D721Med (cell line): Measurements from ENCODE around the gene EEPD1.

Experiments used
- DNase-seq: peaks from one replicate; pipeline ENCODE4 v3.0.0; 2011; ENCODE audit warnings: low spot score; ENCODE audit not compliant: insufficient read length
- FAIRE-seq: peaks from 2 replicates; lab custom pipeline; 2011; peaks lifted over from hg19 to GRCh38; lab: Jason Lieb, UNC
- TF ChIP-seq, protein P1 (sequence below): IDR thresholded peaks from 2 replicates; pipeline ENCODE4 v1.5.1; 2012; ENCODE audit warnings: mild to moderate bottlenecking, control low read depth; ENCODE audit not compliant: insufficient read depth; ENCODE audit errors: missing control alignments

Gene EEPD1

DNA sequence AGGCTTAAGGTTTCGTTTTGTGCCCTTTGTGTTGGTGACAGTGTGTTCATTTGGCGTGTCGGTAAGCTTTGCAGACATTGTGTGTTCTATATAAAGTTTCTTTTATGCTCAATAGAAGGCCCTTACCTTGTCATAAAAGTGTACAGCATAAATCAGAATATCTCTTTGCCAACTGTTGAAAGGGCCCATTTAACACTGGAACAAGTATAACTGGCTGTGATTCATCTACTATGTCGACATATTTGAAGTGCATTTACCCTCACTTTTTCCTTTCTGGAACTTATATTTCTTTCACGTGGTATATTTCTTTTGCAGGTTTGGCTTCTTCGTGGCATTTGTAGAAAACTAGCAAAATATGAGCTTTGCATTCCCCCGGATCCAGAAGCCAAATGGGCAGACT, 32.7 kb downstream of the EEPD1 start:
- TF ChIP-seq, protein P1, sequence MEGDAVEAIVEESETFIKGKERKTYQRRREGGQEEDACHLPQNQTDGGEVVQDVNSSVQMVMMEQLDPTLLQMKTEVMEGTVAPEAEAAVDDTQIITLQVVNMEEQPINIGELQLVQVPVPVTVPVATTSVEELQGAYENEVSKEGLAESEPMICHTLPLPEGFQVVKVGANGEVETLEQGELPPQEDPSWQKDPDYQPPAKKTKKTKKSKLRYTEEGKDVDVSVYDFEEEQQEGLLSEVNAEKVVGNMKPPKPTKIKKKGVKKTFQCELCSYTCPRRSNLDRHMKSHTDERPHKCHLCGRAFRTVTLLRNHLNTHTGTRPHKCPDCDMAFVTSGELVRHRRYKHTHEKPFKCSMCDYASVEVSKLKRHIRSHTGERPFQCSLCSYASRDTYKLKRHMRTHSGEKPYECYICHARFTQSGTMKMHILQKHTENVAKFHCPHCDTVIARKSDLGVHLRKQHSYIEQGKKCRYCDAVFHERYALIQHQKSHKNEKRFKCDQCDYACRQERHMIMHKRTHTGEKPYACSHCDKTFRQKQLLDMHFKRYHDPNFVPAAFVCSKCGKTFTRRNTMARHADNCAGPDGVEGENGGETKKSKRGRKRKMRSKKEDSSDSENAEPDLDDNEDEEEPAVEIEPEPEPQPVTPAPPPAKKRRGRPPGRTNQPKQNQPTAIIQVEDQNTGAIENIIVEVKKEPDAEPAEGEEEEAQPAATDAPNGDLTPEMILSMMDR, result no peak

DNA sequence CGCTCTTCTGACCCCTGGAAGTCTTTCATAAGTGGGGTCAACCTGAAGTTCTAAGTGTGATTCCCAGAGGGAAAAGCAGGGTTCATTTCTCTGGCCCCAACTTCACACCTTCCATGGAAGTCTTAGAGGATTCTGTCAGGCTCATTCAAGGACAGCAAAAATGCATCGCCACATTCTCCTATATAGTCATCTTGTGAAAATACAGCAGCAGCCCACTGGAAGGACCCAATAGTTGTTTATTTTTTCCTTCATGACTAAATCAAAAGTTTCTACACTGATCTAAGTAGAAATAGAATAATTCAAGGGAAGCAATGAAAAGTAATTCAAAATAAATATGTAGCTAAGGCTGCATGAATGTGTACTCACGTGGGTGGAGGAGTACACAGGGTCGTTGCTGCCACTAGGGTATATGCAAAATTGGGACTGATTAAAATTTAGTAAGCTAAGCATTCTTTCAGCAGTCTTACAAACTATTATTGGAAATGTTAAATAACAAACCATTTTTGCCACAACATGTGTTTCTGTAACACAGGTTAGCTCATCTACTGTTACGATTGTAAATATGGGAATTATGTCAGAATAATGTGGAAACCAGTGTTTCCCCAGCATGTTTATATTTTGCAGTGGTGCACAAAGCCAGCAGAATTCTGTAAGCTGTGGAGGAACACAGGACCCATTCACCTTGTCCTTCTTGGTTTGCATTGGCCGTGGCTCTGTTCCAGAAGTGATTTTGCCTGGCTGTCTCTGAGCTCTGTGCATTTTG, 33.5 kb downstream of the EEPD1 start:
- FAIRE-seq, result no peak
- no peak for DNase-seq
- TF ChIP-seq, protein P1, result no peak

More for the DNA sequence above, 32.7 kb downstream of the EEPD1 start:
- FAIRE-seq (no peak), DNase-seq (no peak)

DNA sequence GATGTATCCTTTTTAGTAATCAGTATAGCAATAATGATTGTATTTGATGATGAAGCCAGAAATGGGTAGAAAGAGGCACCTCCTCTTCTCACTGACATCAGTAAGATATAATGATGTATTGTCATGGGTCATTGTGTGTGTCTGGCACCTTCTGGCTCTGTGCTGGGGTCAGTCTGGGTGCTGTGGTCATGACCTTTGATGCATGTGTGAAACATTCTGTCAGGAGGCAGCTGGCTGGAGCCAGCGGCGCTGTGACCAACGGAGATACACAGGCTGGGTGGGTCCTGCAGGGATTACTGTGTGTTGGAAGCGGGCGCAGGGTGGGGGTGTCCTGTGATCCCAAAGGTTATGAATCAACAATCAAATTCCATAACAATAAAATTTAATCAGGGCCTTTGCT, 35.2 kb downstream of the EEPD1 start:
- DNase-seq (no peak), FAIRE-seq (no peak)
- TF ChIP-seq, protein P1, result no peak

DNA sequence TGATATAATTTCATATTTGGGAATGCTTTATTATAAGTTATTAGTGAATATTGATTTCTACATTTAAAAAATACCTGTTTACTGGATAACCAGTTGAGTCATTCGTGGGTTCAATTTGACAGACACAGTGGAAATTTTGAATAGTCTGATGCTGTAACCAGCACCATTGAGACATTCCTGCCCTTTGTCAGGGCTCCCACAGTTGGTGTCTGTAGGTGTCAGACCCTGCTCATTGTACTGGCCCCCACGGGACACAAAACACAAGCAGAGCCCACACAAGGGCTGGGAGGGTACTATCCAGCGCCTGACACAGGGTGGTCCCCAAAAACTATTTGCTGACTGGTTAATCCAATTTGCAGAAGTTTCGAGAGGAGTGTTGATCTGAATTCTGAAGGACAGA, 35.9 kb downstream of the EEPD1 start:
- DNase-seq (no peak), FAIRE-seq (no peak)
- TF ChIP-seq, protein P1, result no peak

DNA sequence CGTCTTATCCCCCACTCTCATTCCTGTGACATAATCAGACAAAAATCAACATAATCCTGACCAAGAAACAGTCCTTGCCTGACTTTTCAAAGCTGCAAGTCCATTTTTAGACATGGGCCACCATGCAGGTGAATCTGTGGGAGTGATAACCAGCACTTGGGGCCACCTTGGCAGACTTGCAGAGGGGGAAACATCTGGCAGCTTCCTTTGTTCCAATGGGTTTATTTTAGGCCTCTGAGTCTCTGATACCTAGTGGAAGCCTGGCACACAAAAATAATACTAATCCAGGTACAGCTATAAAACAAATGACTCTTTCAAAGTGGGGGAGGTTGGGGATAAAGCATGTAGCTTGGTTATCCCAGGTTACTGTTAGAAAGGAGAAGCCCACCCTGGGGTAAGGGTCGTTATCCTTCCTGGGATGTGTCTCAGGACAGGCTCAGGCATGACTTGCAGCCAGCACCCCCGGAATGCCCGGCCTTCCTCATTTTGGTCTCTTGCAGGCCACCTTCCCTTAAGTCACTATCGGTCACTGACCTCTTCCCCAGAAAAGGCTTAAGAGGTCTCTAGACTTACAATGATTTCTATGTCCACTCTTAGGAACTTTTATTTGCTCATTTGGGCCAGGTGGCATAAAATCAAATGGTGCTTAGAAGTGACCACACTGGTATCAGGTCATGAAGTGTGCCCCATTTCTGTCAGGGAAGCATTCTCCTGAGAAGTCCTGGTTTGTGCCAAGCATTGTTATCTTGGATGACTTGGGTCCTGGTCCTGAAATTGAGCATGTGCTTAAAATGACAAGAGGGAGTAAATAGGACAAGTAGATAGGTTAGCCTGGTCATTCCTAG, 37.6 kb downstream of the EEPD1 start:
- FAIRE-seq (no peak), DNase-seq (no peak)
- TF ChIP-seq, protein P1, result no peak

DNA sequence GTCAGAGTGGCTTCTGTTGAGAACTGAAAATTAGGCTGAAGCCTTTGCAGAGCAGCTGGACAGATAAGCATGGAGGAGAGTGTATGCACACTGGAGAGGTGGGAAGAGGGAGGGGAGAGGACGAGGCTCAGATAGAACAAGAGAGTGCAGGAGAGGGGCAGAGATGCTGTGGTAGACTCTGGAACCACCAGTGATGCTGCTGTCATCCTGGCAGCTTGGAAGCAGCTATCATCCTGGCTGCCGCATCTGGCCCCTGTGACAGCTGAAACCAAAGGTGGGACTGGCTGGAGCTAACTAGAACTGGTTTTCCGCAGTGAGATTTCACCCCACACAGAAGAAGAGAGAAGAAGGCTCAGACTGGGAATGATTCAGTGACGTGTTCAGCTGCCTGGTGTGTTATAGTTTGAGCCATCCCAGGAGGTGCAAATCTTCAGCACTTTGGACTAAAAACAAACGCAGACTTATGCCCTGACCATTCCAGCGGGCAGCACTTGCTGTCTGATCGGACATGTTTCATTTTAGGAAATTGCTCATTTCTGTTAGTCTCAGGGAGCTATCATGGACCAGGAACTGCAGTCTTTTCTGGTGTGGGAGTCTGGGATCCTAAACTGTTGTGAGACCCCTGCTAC, 38.4 kb downstream of the EEPD1 start:
- FAIRE-seq, result no peak
- no peak for DNase-seq
- TF ChIP-seq, protein P1, result no peak
